ENCODE data around the gene NUP205. TPM values are rescaled to one million over a fixed set of nuclear protein-coding genes. Genes with fewer than 3 reads are reported as not detected.

Gene NUP205
- total and polyA plus RNA-seq, 2 of the 13 experiments (the other 11 are each of a cell fraction or from before 2014, with no cell fraction given) = 46.2 to 87.2 TPM

- no peak for TF ChIP-seq PAXIP1 (CRISPR knock-in tag; conservative IDR thresholded peaks at IDR 0.05)
- TF ChIP-seq SKIL (CRISPR knock-in tag; IDR thresholded peaks at IDR 0.05; ENCODE audit: borderline replicate concordance) = no peak
- TF ChIP-seq THRA (CRISPR knock-in tag; IDR thresholded peaks at IDR 0.05; ENCODE audit: borderline replicate concordance) = no peak
- TF ChIP-seq, protein P1, sequence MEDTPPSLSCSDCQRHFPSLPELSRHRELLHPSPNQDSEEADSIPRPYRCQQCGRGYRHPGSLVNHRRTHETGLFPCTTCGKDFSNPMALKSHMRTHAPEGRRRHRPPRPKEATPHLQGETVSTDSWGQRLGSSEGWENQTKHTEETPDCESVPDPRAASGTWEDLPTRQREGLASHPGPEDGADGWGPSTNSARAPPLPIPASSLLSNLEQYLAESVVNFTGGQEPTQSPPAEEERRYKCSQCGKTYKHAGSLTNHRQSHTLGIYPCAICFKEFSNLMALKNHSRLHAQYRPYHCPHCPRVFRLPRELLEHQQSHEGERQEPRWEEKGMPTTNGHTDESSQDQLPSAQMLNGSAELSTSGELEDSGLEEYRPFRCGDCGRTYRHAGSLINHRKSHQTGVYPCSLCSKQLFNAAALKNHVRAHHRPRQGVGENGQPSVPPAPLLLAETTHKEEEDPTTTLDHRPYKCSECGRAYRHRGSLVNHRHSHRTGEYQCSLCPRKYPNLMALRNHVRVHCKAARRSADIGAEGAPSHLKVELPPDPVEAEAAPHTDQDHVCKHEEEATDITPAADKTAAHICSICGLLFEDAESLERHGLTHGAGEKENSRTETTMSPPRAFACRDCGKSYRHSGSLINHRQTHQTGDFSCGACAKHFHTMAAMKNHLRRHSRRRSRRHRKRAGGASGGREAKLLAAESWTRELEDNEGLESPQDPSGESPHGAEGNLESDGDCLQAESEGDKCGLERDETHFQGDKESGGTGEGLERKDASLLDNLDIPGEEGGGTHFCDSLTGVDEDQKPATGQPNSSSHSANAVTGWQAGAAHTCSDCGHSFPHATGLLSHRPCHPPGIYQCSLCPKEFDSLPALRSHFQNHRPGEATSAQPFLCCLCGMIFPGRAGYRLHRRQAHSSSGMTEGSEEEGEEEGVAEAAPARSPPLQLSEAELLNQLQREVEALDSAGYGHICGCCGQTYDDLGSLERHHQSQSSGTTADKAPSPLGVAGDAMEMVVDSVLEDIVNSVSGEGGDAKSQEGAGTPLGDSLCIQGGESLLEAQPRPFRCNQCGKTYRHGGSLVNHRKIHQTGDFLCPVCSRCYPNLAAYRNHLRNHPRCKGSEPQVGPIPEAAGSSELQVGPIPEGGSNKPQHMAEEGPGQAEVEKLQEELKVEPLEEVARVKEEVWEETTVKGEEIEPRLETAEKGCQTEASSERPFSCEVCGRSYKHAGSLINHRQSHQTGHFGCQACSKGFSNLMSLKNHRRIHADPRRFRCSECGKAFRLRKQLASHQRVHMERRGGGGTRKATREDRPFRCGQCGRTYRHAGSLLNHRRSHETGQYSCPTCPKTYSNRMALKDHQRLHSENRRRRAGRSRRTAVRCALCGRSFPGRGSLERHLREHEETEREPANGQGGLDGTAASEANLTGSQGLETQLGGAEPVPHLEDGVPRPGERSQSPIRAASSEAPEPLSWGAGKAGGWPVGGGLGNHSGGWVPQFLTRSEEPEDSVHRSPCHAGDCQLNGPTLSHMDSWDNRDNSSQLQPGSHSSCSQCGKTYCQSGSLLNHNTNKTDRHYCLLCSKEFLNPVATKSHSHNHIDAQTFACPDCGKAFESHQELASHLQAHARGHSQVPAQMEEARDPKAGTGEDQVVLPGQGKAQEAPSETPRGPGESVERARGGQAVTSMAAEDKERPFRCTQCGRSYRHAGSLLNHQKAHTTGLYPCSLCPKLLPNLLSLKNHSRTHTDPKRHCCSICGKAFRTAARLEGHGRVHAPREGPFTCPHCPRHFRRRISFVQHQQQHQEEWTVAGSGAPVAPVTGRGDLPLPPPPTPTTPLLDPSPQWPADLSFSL (CRISPR knock-in tag; IDR thresholded peaks at IDR 0.05) = no peak
- TF ChIP-seq, protein P2, sequence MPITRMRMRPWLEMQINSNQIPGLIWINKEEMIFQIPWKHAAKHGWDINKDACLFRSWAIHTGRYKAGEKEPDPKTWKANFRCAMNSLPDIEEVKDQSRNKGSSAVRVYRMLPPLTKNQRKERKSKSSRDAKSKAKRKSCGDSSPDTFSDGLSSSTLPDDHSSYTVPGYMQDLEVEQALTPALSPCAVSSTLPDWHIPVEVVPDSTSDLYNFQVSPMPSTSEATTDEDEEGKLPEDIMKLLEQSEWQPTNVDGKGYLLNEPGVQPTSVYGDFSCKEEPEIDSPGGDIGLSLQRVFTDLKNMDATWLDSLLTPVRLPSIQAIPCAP (CRISPR knock-in tag; IDR thresholded peaks at IDR 0.05; ENCODE audit: low read depth) = no peak
- no peak for TF ChIP-seq ZNF496 (CRISPR knock-in tag; IDR thresholded peaks at IDR 0.05; ENCODE audit: insufficient replicate concordance)
- TF ChIP-seq, protein P3, sequence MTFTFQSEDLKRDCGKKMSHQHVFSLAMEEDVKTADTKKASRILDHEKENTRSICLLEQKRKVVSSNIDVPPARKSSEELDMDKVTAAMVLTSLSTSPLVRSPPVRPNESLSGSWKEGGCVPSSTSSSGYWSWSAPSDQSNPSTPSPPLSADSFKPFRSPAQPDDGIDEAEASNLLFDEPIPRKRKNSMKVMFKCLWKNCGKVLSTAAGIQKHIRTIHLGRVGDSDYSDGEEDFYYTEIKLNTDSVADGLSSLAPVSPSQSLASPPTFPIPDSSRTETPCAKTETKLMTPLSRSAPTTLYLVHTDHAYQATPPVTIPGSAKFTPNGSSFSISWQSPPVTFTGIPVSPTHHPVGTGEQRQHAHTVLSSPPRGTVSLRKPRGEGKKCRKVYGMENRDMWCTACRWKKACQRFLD (CRISPR knock-in tag; IDR thresholded peaks at IDR 0.05; ENCODE audit: borderline replicate concordance) = no peak
Measured at GRCh38 chr7:135512135-135512887, 45.4 kb upstream of the NUP205 start (continued).

All from HepG2 (cell line).